Aorta (tissue), 5 donors: ENCODE data around the gene IER3. TPM values are rescaled to one million over a fixed set of nuclear protein-coding genes. Genes with fewer than 3 reads are reported as not detected.

Experiments
- ATAC-seq: fragments of 200-7000 bp; cut with Tn5 transposase; one replicate; pipeline ENCODE4 v1.9.1; 2022; ENCODE audit warnings: moderate library complexity; ENCODE audit not compliant: low FRiP score
- DNase-seq, 2 donors: peaks; one replicate each; pipeline ENCODE4 v3.0.0-alpha.2; 2020
- H3K27ac ChIP-seq, 2 donors: one replicate each; pipeline ENCODE4 v1.5.1; 2013; ENCODE audit warnings: low read length in 2 of 2, mild to moderate bottlenecking in 2 of 2, moderate library complexity in 2 of 2, control low read depth in 1 of 2, inconsistent platforms in 1 of 2, low read depth in 1 of 2
- H3K27me3 ChIP-seq, 2 donors: one replicate each; pipeline ENCODE4 v1.6.1; 2013; ENCODE audit warnings: control low read depth in 1 of 2, low read length in 1 of 2, mild to moderate bottlenecking in 1 of 2, moderate library complexity in 1 of 2; ENCODE audit not compliant: insufficient read depth in 2 of 2, control insufficient read depth in 1 of 2
- H3K36me3 ChIP-seq, 2 donors: one replicate each; pipeline ENCODE4 v1.6.1; 2013; ENCODE audit warnings: control low read depth in 1 of 2, low read length in 1 of 2, mild to moderate bottlenecking in 1 of 2; ENCODE audit not compliant: insufficient read depth in 2 of 2, control insufficient read depth in 1 of 2
- H3K4me1 ChIP-seq, 2 donors: one replicate each; pipeline ENCODE4 v1.6.1; 2013; ENCODE audit warnings: low read length in 2 of 2, control low read depth in 1 of 2, mild to moderate bottlenecking in 1 of 2, moderate library complexity in 1 of 2; ENCODE audit not compliant: insufficient read depth in 2 of 2, control insufficient read depth in 1 of 2
- H3K4me3 ChIP-seq, 2 donors: one replicate each; pipeline ENCODE4 v1.5.1; 2013; ENCODE audit warnings: low read length in 2 of 2, control low read depth in 1 of 2, mild to moderate bottlenecking in 1 of 2
- H3K9me3 ChIP-seq: one replicate; pipeline ENCODE4 v1.6.1; 2013; ENCODE audit warnings: mild to moderate bottlenecking, low read length; ENCODE audit not compliant: control insufficient read depth
- WGBS, 2 donors: extraction: QIAGEN DNeasy Blood & Tissue Kit; methylation state at CpG; one replicate each; pipeline ENCODE4 v1.1.7; 2013; 5-methylcytosine and 5-hydroxymethylcytosine counted together
- intact Hi-C, 2 donors: fragments of 100-400 bp; cut with DNase I; formaldehyde crosslinking; loops; one replicate each; pipeline versions ENCODE4 v1.14.2 to v1.15.0; 2022
- polyA plus RNA-seq, 2 donors: library from polyadenylated mRNA; stranded (reverse); fragments of 200-250 nt; gene quantifications; one replicate each; pipeline ENCODE4 v1.2.3, GENCODE V29; 2013
- total RNA-seq, 2 donors: library from RNA; stranded (reverse); fragmentation: NEBNext Ultra II Directional; extraction: Animal tissue kit (Norgen Biotek cat#: 25700); gene quantifications; one replicate each; pipeline ENCODE4 v1.2.1, GENCODE V29; 2021
- donor health status: healthy with polysubstance abuse.
- donor health status: Bipolar disorder and iron deficiency.
- donor health status: DM: no; HTN: no; CAD: no.
- donor health status: DM: no; HTN: no; CAD: no.
- donor health status: DM: yes; HTN: yes; CAD: no.

The IER3 gene
- total and polyA plus RNA-seq, 4 donors, result 17.8 to 88.8 (median 67.5) TPM

DNA sequence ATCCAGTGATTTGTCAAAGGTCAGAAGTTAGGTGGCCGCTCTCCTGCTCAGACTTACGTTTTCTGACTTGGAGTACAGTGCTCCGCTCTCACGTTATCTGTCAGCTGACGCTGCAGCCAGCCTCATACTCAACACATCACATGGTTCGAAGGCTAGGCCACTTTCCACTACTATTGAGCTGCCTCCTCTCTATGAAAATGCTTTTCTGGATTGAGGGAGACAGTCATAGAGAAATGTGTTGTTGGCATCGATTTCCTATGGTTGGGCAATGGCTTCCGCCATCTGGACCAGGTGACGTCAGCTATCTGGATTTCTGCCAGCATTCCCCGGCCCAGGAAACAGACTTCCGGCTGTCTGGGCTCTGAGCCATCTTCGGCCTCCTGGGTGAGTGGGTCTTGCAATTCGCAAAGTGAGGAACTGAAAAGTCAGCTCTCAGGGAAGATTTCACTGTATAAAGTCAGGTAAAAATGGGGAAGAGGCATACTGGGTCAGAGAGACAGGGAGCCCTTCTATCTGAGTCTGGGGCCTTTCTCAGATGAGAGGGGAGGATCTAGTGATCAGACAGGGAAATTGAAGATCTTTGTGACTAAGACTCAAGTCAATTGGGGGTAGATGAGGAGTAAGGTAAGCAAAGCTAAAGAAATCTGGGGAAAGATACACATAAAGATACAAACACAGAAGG is 37.5 kb upstream of the IER3 start:
- no peaks in the 10 kb centered on the region for H3K9me3 ChIP-seq
- H3K4me3 ChIP-seq, result no peak overlapping the region
- H3K27ac ChIP-seq, result peak overlapping the region; percentile 71 to 96
- H3K4me1 ChIP-seq, result no peaks in the 10 kb centered on the region
- H3K27me3 ChIP-seq, result no peaks in the 10 kb centered on the region
- peak; percentile 93 for ATAC-seq
- intact Hi-C loops, result loop anchor here (1.0 to 5.0 kb wide), 3 partner anchors 29 to 40 kb away; partner anchors contain the start of genes FLOT1 (in 2 of the 2) and IER3 (in 2 of the 2)
- peak; percentile 98 to 99 for DNase-seq
- 3% methylated on average over 13 of the region's 13 CpGs for WGBS, 2 donors
- no peaks in the 10 kb centered on the region for H3K36me3 ChIP-seq

DNA sequence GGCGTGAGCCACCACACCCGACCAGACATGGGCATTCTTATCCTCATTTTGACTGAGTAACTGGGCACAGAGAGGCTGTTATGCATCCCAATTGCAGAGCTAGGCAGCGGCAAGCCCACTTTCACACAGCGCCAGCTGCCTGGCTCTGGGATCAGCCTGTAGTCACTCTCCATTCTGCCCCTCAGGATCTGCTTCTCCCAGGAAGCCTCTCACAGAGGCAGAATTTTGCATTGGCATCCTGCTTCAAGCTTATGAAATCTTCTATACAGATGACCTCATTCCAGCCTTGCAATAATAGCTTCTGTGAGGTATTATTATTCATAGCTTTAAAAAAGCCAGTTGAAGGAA is 37.0 kb upstream of the IER3 start:
- Histone ChIP-seq H3K4me3 (no peak overlapping the region), H3K9me3 (no peaks in the 10 kb centered on the region), H3K4me1 (no peaks in the 10 kb centered on the region), H3K27ac (peak overlapping the region; percentile 89 to 90), H3K27me3 (no peaks in the 10 kb centered on the region), H3K36me3 (no peaks in the 10 kb centered on the region)
- whole genome bisulfite sequencing, 2 donors, result 26 to 56% methylated on average over 4 of the region's 4 CpGs
- peak in 1 of 2 donors; percentile 76 for DNase-seq
- intact Hi-C loops, result loop anchor here (1.0 to 5.0 kb wide), 3 partner anchors 29 to 39 kb away; partner anchors contain the start of genes FLOT1 (in 2 of the 2) and IER3 (in 2 of the 2)
- ATAC-seq, result no peak

DNA sequence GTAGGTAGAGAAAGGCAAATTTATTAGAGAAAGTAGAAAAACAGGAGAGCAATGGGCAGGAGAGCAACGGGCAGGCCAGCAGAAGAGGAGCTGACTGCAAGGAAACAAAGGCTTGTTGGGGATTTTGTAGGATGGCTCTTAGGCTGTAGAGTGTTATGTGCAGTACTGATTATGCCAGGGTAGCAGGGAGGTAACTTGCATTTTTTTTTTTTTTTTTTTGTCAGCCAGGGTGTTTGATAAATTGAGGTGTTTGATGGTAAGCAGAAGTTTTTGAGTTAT is 36.2 kb upstream of the IER3 start:
- WGBS, 2 donors, result 94 to 100% methylated on average over 1 of the region's 1 CpG
- intact Hi-C loops, result loop anchor here (2.0 to 5.0 kb wide), 2 partner anchors 28 to 38 kb away; partner anchors contain the start of genes FLOT1 (in 2 of the 2) and IER3 (in 2 of the 2)
- Histone ChIP-seq H3K36me3 (no peaks in the 10 kb centered on the region), H3K4me3 (no peak overlapping the region), H3K27me3 (no peaks in the 10 kb centered on the region), H3K9me3 (no peaks in the 10 kb centered on the region), H3K27ac (no peak overlapping the region), H3K4me1 (no peaks in the 10 kb centered on the region)
- ATAC-seq, result no peak
- DNase-seq, result no peak

DNA sequence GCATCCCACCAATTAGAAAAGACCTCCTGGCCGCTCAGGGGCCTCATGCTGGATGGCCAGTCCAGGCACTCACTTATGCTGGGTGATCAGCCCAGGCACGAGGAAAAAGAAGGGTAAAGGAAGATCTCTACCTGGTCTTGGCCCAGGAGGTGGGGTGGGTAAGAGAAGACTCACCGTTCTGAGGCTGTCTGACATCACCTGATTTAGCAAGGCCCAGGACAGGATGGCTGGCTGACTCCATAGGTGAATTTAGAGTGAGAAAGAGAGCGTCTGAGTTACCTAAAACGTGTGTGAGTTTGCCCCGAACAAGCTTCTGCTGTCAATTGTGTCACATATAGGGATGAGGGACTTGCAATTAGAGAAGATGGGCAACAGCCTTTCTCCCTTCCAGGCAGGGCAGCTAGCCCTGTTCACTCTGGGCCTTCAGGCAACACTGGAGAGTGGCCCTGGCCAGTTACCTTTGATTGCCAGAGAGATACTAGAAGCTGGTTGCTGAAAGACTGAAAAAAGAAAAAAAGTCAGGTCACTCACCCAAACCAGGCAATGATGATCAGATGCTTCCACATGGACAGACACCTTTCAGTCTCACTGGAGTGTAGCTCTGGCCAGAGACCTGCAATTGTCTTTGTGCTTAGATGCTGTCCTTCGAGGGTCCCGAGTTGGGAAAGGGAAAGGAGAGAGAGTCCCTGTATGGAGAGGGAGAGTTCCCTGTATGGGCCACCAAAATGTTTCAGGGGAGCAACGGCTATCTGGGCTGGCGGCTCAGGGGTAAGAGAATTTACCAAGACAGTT is 35.7 kb upstream of the IER3 start:
- intact Hi-C loops, result loop anchor here (2.0 to 5.0 kb wide), 2 partner anchors 27 to 38 kb away; partner anchors contain the start of genes FLOT1 (in 2 of the 2) and IER3 (in 2 of the 2)
- DNase-seq, result no peak
- no peaks in the 10 kb centered on the region for H3K4me1 ChIP-seq
- 89 to 93% methylated on average over 10 of the region's 10 CpGs for WGBS, 2 donors
- no peaks in the 10 kb centered on the region for H3K9me3 ChIP-seq
- H3K4me3 ChIP-seq, result no peak overlapping the region
- peak overlapping the region in 1 of 2 donors; percentile 48 for H3K27ac ChIP-seq
- ATAC-seq, result no peak
- H3K27me3 ChIP-seq, result no peaks in the 10 kb centered on the region
- H3K36me3 ChIP-seq, result no peaks in the 10 kb centered on the region

DNA sequence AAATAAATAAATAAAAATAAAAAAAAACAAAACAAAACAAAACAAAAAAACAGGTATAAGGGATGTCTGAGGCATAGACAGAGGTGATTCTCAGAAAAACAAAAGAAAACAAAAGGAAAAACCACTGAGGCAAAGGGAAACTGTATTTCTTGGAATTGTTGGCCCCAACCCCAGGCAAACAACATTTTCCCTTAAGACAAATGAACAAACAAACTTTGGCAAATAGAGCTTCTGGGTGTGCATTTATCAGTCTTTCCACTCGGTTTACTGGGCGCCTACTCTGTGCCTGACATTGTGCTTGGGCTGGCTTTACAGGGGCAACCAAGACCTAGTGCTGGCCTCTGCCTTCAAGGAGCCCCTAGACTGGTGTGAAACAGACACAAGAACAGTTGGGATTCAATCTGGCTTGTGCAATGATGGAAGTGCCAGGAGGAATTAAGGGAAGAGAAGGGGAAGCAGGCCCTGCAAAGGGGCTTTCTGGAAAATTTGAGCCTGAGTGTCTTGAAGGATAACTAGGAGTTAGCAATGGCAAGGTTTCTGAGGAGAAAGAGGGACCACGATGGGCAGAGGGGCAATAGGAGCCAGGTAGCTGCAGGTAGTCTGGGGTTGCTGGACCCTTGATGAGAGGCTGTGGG is 33.8 kb upstream of the IER3 start:
- no peak overlapping the region for H3K4me3 ChIP-seq
- 77 to 80% methylated on average over 3 of the region's 3 CpGs for WGBS, 2 donors
- no peaks in the 10 kb centered on the region for H3K4me1 ChIP-seq
- no peaks in the 10 kb centered on the region for H3K36me3 ChIP-seq
- ATAC-seq (no peak), DNase-seq (no peak)
- no peaks in the 10 kb centered on the region for H3K27me3 ChIP-seq
- intact Hi-C loops, result no loop called here
- H3K9me3 ChIP-seq, result no peaks in the 10 kb centered on the region
- peak overlapping the region in 1 of 2 donors; percentile 8 for H3K27ac ChIP-seq

DNA sequence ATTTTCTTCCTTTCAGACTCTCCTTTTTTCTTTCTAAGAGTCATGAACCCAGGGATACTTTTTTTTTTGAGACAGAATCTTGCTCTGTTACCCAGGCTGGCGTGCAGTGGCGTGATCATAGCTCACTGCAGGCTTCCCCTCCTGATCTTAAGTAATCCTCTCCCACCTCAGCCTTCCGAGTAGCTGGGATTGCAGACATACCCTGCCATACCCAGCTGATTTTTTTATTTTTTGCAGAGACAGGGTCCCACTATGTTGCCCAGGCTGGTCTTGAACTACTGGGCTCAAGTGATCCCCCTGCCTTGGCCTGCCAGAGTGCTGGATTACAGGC is 32.8 kb upstream of the IER3 start:
- Histone ChIP-seq H3K27me3 (no peaks in the 10 kb centered on the region), H3K9me3 (no peaks in the 10 kb centered on the region), H3K4me3 (no peak overlapping the region), H3K36me3 (no peaks in the 10 kb centered on the region), H3K27ac (no peak overlapping the region), H3K4me1 (no peaks in the 10 kb centered on the region)
- DNase-seq (no peak), ATAC-seq (no peak)
- intact Hi-C loops, result no loop called here
- 98% methylated on average over 3 of the region's 3 CpGs for WGBS, 2 donors

DNA sequence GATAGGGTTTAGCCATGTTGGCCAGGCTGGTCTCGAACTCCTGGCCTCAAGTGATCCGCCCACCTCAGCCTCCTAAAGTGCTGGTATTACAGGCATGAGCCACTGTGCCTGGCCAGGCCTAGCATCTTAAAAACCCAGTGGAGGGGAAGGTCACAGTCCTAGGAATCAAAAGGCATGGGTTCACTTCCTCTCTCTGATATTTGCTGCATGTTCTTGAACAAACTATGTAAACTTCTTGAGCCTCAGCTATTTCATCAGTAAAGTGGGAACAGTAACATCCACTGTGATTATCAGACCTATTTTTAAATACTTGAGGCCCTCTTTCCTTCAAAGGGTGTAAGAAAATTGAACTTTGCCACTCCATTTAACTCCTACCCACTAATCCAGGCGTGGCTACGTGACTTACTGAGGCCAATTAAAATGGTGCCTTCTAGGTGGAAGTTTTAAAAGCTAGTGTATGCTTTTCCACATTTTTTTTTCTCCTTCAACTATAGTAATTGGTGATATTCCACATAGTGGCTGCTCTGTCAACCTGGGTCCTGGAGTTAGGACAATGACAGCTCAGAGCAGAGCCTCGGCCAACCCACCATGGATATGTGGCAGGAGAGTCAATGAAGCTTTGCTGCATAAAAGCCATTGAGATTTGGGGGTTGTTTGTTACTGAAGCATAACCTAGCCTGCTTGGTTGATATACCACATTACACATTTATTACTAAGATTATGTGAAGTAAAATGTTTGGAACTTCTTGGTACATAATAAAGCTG is 32.2 kb upstream of the IER3 start:
- ATAC-seq, result no peak
- Histone ChIP-seq H3K27ac (no peak overlapping the region), H3K36me3 (no peaks in the 10 kb centered on the region), H3K27me3 (no peaks in the 10 kb centered on the region), H3K4me1 (no peaks in the 10 kb centered on the region), H3K9me3 (no peaks in the 10 kb centered on the region), H3K4me3 (no peak overlapping the region)
- no peak for DNase-seq
- intact Hi-C loops, result no loop called here
- WGBS, 2 donors, result 89 to 99% methylated on average over 5 of the region's 5 CpGs

DNA sequence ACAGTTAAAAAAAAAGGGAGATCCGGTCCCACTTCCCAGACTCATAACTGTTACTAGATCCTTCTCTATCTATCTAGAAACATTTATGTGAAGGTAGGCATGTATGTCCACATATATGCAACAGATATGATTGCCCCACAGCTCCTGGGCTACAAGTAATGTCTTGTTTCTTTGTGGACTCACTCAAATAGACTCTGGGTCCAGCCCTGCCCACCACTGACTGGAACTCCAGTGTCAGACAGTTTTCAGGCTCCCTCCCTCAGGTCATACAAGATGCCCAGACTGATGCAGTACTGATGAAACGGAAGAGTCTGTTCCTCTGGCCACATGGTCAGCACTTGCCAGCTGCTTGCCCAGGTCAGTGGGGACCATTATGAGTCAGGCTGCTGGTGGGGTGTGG is 30.8 kb upstream of the IER3 start:
- 84 to 87% methylated on average over 2 of the region's 2 CpGs for WGBS, 2 donors
- intact Hi-C loops, result no loop called here
- no peak overlapping the region for H3K27ac ChIP-seq

More for the DNA sequence above, 30.8 kb upstream of the IER3 start:
- ATAC-seq (no peak), DNase-seq (no peak)
- H3K4me3 ChIP-seq, result no peak overlapping the region
- no peaks in the 10 kb centered on the region for H3K9me3 ChIP-seq
- H3K36me3 ChIP-seq, result no peaks in the 10 kb centered on the region
- H3K27me3 ChIP-seq, result no peaks in the 10 kb centered on the region
- no peaks in the 10 kb centered on the region for H3K4me1 ChIP-seq
